ENCODE measurements around the gene UBP1.
"Not testable (repeated sequence)": the region's sequence is repeated elsewhere in the genome, so short reads cannot be mapped to it uniquely, and the experiment has no call there.

UBP1 gene

GRCh38 chr3:33417066-33417673 lies 23.0 kb downstream of the UBP1 start:
- POLR2A ChIA-PET = no interaction called here
- CTCF ChIA-PET = no interaction called here
- TF ChIP-seq PKNOX1 (IDR thresholded peaks at IDR 0.05) = no peak
- no peak for TF ChIP-seq LEF1 (IDR thresholded peaks at IDR 0.05; ENCODE audit: borderline replicate concordance)
- no peak for TF ChIP-seq ARNT (IDR thresholded peaks at IDR 0.05)
- TF ChIP-seq SP1 (IDR thresholded peaks at IDR 0.05) = no peak
- no peak for TF ChIP-seq L3MBTL2 (conservative IDR thresholded peaks at IDR 0.05)
- no peak for DNase-seq (ENCODE audit: extremely low spot score)

- POLR2A ChIA-PET; DNase-seq (ENCODE audit: extremely low spot score); CTCF ChIA-PET: not testable (repeated sequence)
Measured at GRCh38 chr3:33410816-33411215, 29.4 kb downstream of the UBP1 start.

- POLR2A ChIA-PET = no interaction called here
- CTCF ChIA-PET = no interaction called here
- no peak for DNase-seq (ENCODE audit: extremely low spot score)
- no peak for TF ChIP-seq ZNF384 (IDR thresholded peaks at IDR 0.05)
- no peak for TF ChIP-seq LEF1 (IDR thresholded peaks at IDR 0.05; ENCODE audit: borderline replicate concordance)
- TF ChIP-seq HDGF (IDR thresholded peaks at IDR 0.05; ENCODE audit: borderline replicate concordance) = no peak
- no peak for TF ChIP-seq ELF4 (IDR thresholded peaks at IDR 0.05)
- TF ChIP-seq BHLHE40 (IDR thresholded peaks at IDR 0.05; ENCODE audit: borderline replicate concordance) = no peak
- TF ChIP-seq FOXA1 (IDR thresholded peaks at IDR 0.05) = no peak
- no peak for TF ChIP-seq PKNOX1 (IDR thresholded peaks at IDR 0.05)
- no peak for TF ChIP-seq SUZ12 (IDR thresholded peaks at IDR 0.05)
- TF ChIP-seq NFRKB (IDR thresholded peaks at IDR 0.05) = no peak
- TF ChIP-seq CTBP1 (IDR thresholded peaks at IDR 0.05; ENCODE audit: borderline replicate concordance) = no peak
- TF ChIP-seq TARDBP (IDR thresholded peaks at IDR 0.05) = no peak
- no peak for TF ChIP-seq FOXK2 (IDR thresholded peaks at IDR 0.05)
- TF ChIP-seq FOXM1 (IDR thresholded peaks at IDR 0.05; ENCODE audit: borderline replicate concordance) = no peak
- no peak for TF ChIP-seq SP1 (IDR thresholded peaks at IDR 0.05)
- TF ChIP-seq L3MBTL2 (conservative IDR thresholded peaks at IDR 0.05) = no peak
- TF ChIP-seq ARNT (IDR thresholded peaks at IDR 0.05) = no peak
Measured at GRCh38 chr3:33403756-33404155, 36.4 kb downstream of the UBP1 start.

- TF ChIP-seq ELF4 (IDR thresholded peaks at IDR 0.05) (no peak), CTBP1 (IDR thresholded peaks at IDR 0.05; ENCODE audit: borderline replicate concordance) (no peak), BHLHE40 (IDR thresholded peaks at IDR 0.05; ENCODE audit: borderline replicate concordance) (no peak), L3MBTL2 (conservative IDR thresholded peaks at IDR 0.05) (no peak), FOXA1 (IDR thresholded peaks at IDR 0.05) (no peak), SP1 (IDR thresholded peaks at IDR 0.05) (no peak), SUZ12 (IDR thresholded peaks at IDR 0.05) (no peak)
- no peak for DNase-seq (ENCODE audit: extremely low spot score)
- ChIA-PET POLR2A (interaction anchor here (1.7 kb wide), 1 partner anchor 37 kb away, joined by 3 read pairs; the partner anchor contains the start of gene UBP1), CTCF (no interaction called here)
Measured at GRCh38 chr3:33402936-33403335, 37.3 kb downstream of the UBP1 start.

- no peak for TF ChIP-seq SP1 (IDR thresholded peaks at IDR 0.05)
- ChIA-PET CTCF (interaction anchor here (1.0 kb wide), 1 partner anchor 29 kb away, joined by 3 read pairs; no protein-coding TSS in a partner anchor), POLR2A (interaction anchor here (1.7 kb wide), 1 partner anchor 39 kb away, joined by 3 read pairs; the partner anchor contains the start of gene UBP1)
Measured at GRCh38 chr3:33401781-33402180, 38.4 kb downstream of the UBP1 start.

GRCh38 chr3:33398410-33398809 lies 41.8 kb downstream of the UBP1 start:
- ChIA-PET CTCF (no interaction called here), POLR2A (no interaction called here)
- DNase-seq (ENCODE audit: extremely low spot score) = no peak
- TF ChIP-seq ZNF384 (IDR thresholded peaks at IDR 0.05) (no peak), LEF1 (IDR thresholded peaks at IDR 0.05; ENCODE audit: borderline replicate concordance) (no peak)

More at GRCh38 chr3:33401781-33402180, 38.4 kb downstream of the UBP1 start:
- no peak for DNase-seq (ENCODE audit: extremely low spot score)

GRCh38 chr3:33395900-33396299 lies 44.3 kb downstream of the UBP1 start:
- no peak for DNase-seq (ENCODE audit: extremely low spot score)
- CTCF ChIA-PET = interaction anchor here (0.6 to 1.7 kb wide), 2 partner anchors 23 to 650 kb away, joined by 3 read pairs; no protein-coding TSS in a partner anchor
- no peak for TF ChIP-seq FOXA1 (IDR thresholded peaks at IDR 0.05)
- TF ChIP-seq CTBP1 (IDR thresholded peaks at IDR 0.05; ENCODE audit: borderline replicate concordance) = no peak
- TF ChIP-seq FOXK2 (IDR thresholded peaks at IDR 0.05) = no peak
- no peak for TF ChIP-seq PKNOX1 (IDR thresholded peaks at IDR 0.05)
- no peak for TF ChIP-seq ZNF384 (IDR thresholded peaks at IDR 0.05)
- no peak for TF ChIP-seq L3MBTL2 (conservative IDR thresholded peaks at IDR 0.05)
- no peak for TF ChIP-seq ELF4 (IDR thresholded peaks at IDR 0.05)
- no peak for TF ChIP-seq BHLHE40 (IDR thresholded peaks at IDR 0.05; ENCODE audit: borderline replicate concordance)
- no peak for TF ChIP-seq SUZ12 (IDR thresholded peaks at IDR 0.05)
- TF ChIP-seq TARDBP (IDR thresholded peaks at IDR 0.05) = no peak
- TF ChIP-seq LEF1 (IDR thresholded peaks at IDR 0.05; ENCODE audit: borderline replicate concordance) = no peak
- TF ChIP-seq FOXM1 (IDR thresholded peaks at IDR 0.05; ENCODE audit: borderline replicate concordance) = no peak
- no peak for TF ChIP-seq ARNT (IDR thresholded peaks at IDR 0.05)
- POLR2A ChIA-PET = no interaction called here

Measured in HEK293T (cell line).